Effector memory CD4-positive, alpha-beta T cell (primary cell): ENCODE results near the gene TMEM150A.
A peak's percentile ranks its signal among the peaks of the same experiment; 100 is the strongest.
"Not testable (repeated sequence)": the region's sequence is repeated elsewhere in the genome, so short reads cannot be mapped to it uniquely, and the experiment has no call there.

Source experiments
- DNase-seq, 3 donors: peaks; one replicate each; pipeline ENCODE4 v3.0.0-alpha.2; 2020
- H3K27ac ChIP-seq: 2 replicates; pipeline ENCODE4 v1.7.0; 2013; ENCODE audit warnings: mild to moderate bottlenecking, low read length, moderate library complexity; ENCODE audit not compliant: insufficient read depth, poor library complexity, severe bottlenecking
- H3K27me3 ChIP-seq: replicated peaks from 2 replicates; pipeline ENCODE4 v1.7.0; 2013; ENCODE audit warnings: mild to moderate bottlenecking, low read length; ENCODE audit not compliant: insufficient read depth, control insufficient read depth, poor library complexity, severe bottlenecking
- H3K36me3 ChIP-seq: 2 replicates; pipeline ENCODE4 v1.7.0; 2013; ENCODE audit warnings: mild to moderate bottlenecking, low read length, moderate library complexity; ENCODE audit not compliant: control insufficient read depth, insufficient read depth
- H3K4me1 ChIP-seq: 2 replicates; pipeline ENCODE4 v1.7.0; 2013; ENCODE audit warnings: low read length, mild to moderate bottlenecking; ENCODE audit not compliant: control insufficient read depth, insufficient read depth, poor library complexity, severe bottlenecking
- H3K4me3 ChIP-seq: 2 replicates; pipeline ENCODE4 v1.7.0; 2013; ENCODE audit warnings: low read length, low read depth, mild to moderate bottlenecking; ENCODE audit not compliant: insufficient read depth, poor library complexity, severe bottlenecking
- H3K9me3 ChIP-seq: 2 replicates; pipeline ENCODE4 v1.7.0; 2013; ENCODE audit warnings: mild to moderate bottlenecking, low read length, moderate library complexity; ENCODE audit not compliant: control insufficient read depth

TMEM150A gene

DNA sequence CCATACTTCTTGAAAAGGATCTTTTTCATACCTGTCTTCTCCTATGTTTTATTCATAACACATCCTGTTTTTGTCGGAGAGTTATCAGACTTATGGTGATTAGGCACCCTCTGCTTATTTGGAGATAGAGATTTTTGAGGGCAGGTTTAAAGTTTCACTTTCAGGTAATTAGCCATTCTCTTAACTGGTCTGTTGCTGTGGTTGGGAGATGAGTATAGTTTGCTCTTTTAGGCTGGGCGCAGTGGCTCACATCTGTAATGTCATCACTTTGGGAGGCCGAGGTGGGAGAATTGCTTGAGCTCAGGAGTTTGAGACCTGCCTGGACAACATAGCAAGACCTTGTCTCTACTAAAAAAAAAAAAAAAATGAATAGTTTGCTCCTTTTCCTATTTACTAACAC, 40.2 kb upstream of the TMEM150A start:
- Histone ChIP-seq H3K27ac (no peak overlapping the region), H3K36me3 (peaks cover 82% of the 10 kb centered on the region), H3K4me3 (no peak overlapping the region), H3K4me1 (no peaks in the 10 kb centered on the region), H3K27me3 (no peaks in the 10 kb centered on the region), H3K9me3 (no peaks in the 10 kb centered on the region)
- no peak for DNase-seq

- Histone ChIP-seq H3K27me3 (no peaks in the 10 kb centered on the region), H3K9me3 (no peaks in the 10 kb centered on the region), H3K4me1 (no peaks in the 10 kb centered on the region), H3K4me3 (no peak overlapping the region), H3K36me3 (peaks cover 72% of the 10 kb centered on the region), H3K27ac (no peak overlapping the region)
- DNase-seq, result no peak
Measured at GRCh38 chr2:85635636-85636035, 33.1 kb upstream of the TMEM150A start.

- H3K27ac ChIP-seq, result no peak overlapping the region
- no peak overlapping the region for H3K4me3 ChIP-seq
- H3K4me1 ChIP-seq, result no peaks in the 10 kb centered on the region
- no peaks in the 10 kb centered on the region for H3K27me3 ChIP-seq
- peaks cover 74% of the 10 kb centered on the region for H3K36me3 ChIP-seq
- no peak for DNase-seq
- no peaks in the 10 kb centered on the region for H3K9me3 ChIP-seq
Measured at GRCh38 chr2:85635011-85635410, 32.5 kb upstream of the TMEM150A start.

GRCh38 chr2:85631316-85631715, 28.8 kb upstream of the TMEM150A start:
- Histone ChIP-seq H3K4me3 (no peak overlapping the region), H3K36me3 (peaks cover 73% of the 10 kb centered on the region), H3K9me3 (no peaks in the 10 kb centered on the region), H3K27ac (no peak overlapping the region), H3K27me3 (no peaks in the 10 kb centered on the region), H3K4me1 (no peaks in the 10 kb centered on the region)
- no peak for DNase-seq

DNA sequence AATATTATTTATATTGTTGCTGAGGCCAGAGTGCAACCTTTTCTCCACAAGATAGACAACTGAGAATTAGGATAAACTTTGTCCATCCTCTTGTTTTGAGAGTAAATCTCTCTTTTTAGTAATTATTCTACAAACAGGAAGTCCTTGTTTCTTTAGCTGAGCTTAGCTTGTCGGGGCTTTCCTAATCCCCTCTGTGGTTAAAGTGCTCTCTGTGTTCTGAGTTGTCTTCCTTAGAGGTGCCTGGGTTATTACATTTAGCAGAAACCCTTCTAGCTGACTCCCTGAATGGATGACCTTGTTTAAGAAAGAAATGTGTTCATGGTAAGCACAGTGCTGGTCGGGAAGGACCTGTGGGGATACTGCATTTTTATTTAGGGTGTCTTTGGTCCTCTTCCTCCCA, 26.2 kb upstream of the TMEM150A start:
- Histone ChIP-seq H3K4me3 (no peak overlapping the region), H3K36me3 (peaks cover 75% of the 10 kb centered on the region), H3K27ac (peak overlapping the region; percentile 25), H3K9me3 (no peaks in the 10 kb centered on the region), H3K27me3 (no peaks in the 10 kb centered on the region), H3K4me1 (no peaks in the 10 kb centered on the region)
- no peak for DNase-seq

- no peaks in the 10 kb centered on the region for H3K9me3 ChIP-seq
- peaks cover 79% of the 10 kb centered on the region for H3K36me3 ChIP-seq
- no peak overlapping the region for H3K27ac ChIP-seq
- no peaks in the 10 kb centered on the region for H3K4me1 ChIP-seq
- DNase-seq, result no peak
- H3K27me3 ChIP-seq, result no peaks in the 10 kb centered on the region
- H3K4me3 ChIP-seq, result no peak overlapping the region
Measured at GRCh38 chr2:85623991-85624390, 21.5 kb upstream of the TMEM150A start.

GRCh38 chr2:85621338-85621737, 18.8 kb upstream of the TMEM150A start:
- H3K9me3 ChIP-seq, result no peaks in the 10 kb centered on the region
- peaks cover 57% of the 10 kb centered on the region for H3K36me3 ChIP-seq
- no peak for DNase-seq
- no peak overlapping the region for H3K27ac ChIP-seq
- H3K4me3 ChIP-seq, result no peak overlapping the region
- peaks cover 10% of the 10 kb centered on the region for H3K4me1 ChIP-seq
- H3K27me3 ChIP-seq, result no peaks in the 10 kb centered on the region

GRCh38 chr2:85619617-85620016, 17.1 kb upstream of the TMEM150A start:
- H3K4me3 ChIP-seq, result no peak overlapping the region
- no peak overlapping the region for H3K27ac ChIP-seq
- no peaks in the 10 kb centered on the region for H3K9me3 ChIP-seq
- H3K4me1 ChIP-seq, result peaks cover 10% of the 10 kb centered on the region
- H3K36me3 ChIP-seq, result peaks cover 43% of the 10 kb centered on the region
- DNase-seq, result no peak
- H3K27me3 ChIP-seq, result no peaks in the 10 kb centered on the region

GRCh38 chr2:85617723-85618122, 15.2 kb upstream of the TMEM150A start:
- Histone ChIP-seq H3K4me1 (peaks cover 10% of the 10 kb centered on the region), H3K36me3 (peaks cover 28% of the 10 kb centered on the region)
- H3K4me3 ChIP-seq, DNase-seq, H3K27ac ChIP-seq, H3K9me3 ChIP-seq, H3K27me3 ChIP-seq: not testable (repeated sequence)

GRCh38 chr2:85615413-85615728, 12.9 kb upstream of the TMEM150A start:
- Histone ChIP-seq H3K27ac (no peak overlapping the region), H3K4me3 (no peak overlapping the region), H3K9me3 (no peaks in the 10 kb centered on the region), H3K36me3 (peaks cover 14% of the 10 kb centered on the region), H3K4me1 (peaks cover 10% of the 10 kb centered on the region), H3K27me3 (no peaks in the 10 kb centered on the region)
- no peak for DNase-seq

- not testable (repeated sequence) for DNase-seq, H3K36me3 ChIP-seq, H3K27me3 ChIP-seq, H3K27ac ChIP-seq, H3K4me3 ChIP-seq, H3K9me3 ChIP-seq
- H3K4me1 ChIP-seq, result peaks cover 10% of the 10 kb centered on the region
Measured at GRCh38 chr2:85614757-85615156, 12.3 kb upstream of the TMEM150A start.
